SK-N-MC (cell line): ENCODE measurements around the gene CLSTN1.

Experiments
- EZH2 ChIP-seq: fragments of 200-600 bp; sonication (generic); IDR thresholded peaks from one replicate; pipeline ENCODE4 v1.6.1; 2017; ENCODE audit warnings: antibody characterized with exemption
- FOXP2 ChIP-seq: optimal IDR thresholded peaks from 2 replicates; pipeline ENCODE3; 2011; ENCODE audit warnings: mild to moderate bottlenecking, moderate library complexity; ENCODE audit not compliant: insufficient read depth; ENCODE audit errors: extremely low read length, control extremely low read depth
- POLR2AphosphoS5 ChIP-seq: IDR thresholded peaks from 2 replicates; pipeline ENCODE4 v1.6.1; 2012; ENCODE audit warnings: mild to moderate bottlenecking, low read depth, low read length, borderline replicate concordance

GRCh38 chr1:9793291-9793690 is 30.5 kb downstream of the CLSTN1 start:
- TF ChIP-seq EZH2: no peak
- no peak for TF ChIP-seq POLR2AphosphoS5
- TF ChIP-seq FOXP2: no peak
